NCI-H2081 (cell line): Measurements from ENCODE around the gene ACOT13.
"Not testable (repeated sequence)": the region's sequence is repeated elsewhere in the genome, so short reads cannot be mapped to it uniquely, and the experiment has no call there.

Experiments used
- DNase-seq, 2 experiments: peaks; one replicate each; lab custom pipeline; 2025; lab: John Stamatoyannopoulos, UW

Gene ACOT13

DNA sequence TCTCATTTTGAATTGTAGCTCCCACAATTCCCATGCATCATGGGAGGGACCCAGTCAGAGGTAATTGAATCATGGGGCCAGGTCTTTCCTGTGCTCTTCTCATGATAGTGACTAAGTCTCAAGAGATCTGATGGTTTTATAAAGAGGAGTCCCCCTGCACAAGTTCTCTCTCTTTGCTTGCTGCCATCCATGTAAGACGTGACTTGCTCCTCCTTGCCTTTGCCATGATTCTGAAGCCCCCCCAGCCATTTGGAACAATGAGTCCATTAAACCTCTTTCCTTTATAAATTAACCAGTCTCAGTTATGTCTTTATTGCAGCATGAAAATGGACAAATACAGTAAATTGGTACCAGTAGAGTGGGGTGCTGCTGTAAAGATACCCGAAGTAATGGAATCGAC, 63.8 kb downstream of the ACOT13 start:
- not testable (repeated sequence) for DNase-seq

DNA sequence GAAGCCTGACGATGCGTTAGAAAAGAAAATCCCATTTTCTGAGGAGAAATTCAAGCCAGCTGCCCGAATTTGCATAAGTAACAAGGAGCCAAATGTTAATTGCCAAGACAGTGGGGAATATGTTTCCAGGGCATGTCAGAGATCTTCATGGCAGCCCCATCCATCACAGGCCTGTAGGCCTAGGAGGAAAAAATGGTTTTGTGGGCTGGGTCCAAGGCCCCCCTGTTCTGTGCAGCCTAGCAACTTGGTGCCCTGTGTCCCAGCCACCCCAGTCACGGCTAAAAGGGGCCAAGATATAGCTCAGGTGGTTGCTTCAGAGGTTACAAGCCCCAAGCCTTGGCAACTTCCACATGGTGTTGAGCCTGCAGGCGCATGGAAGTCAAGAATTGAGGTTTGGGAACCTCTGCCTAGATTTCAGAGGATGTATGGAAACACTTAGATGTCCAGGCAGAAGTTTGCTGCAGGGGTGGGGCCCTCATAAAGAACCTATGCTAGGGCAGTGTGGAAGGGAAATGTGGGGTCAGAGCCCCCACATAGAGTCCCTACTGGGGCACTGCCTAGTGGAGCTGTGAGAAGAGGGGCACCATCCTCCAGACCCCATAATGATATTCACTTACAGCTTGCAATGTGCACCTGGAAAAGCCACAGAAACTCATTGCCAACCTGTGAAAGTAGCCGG, 64.7 kb downstream of the ACOT13 start:
- DNase-seq, result not testable (repeated sequence)

DNA sequence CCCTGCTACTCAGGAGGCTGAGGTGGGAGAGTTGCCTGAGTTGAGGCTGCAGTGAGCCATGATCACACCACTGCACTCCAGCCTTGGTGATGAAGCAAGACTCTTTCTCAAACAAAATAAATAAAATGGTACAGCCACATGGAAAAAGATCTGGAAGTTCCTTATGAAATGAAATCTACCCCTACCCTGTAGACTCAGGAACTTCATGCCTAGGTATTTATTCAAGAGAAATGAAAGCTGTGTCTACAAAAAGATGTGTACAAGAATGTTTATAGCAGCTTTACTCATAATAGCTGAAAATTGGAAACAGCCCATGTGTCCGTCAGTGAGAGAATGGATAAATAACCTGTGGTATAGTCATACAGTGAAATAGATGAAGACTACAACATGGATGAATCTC, 67.3 kb downstream of the ACOT13 start:
- DNase-seq, result no peak

DNA sequence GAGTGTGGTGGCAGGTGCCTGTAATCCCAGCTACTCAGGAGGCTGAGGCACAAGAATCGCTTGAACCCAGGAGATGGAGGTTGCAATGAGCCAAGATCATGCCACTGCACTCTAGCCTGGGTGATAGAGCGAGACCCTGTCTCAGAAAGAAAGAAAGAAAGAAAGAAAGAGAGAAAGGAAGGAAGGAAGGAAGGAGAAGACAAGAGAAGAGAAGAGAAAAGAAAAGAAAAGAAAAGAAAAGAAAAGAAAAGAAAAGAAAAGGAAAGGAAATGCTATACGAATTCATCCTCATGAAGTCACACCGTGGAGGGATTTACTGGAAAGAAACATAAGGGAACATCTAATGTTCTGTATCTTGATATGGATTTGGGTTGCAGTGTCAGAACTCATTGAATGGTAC, 67.8 kb downstream of the ACOT13 start:
- DNase-seq, result not testable (repeated sequence)

DNA sequence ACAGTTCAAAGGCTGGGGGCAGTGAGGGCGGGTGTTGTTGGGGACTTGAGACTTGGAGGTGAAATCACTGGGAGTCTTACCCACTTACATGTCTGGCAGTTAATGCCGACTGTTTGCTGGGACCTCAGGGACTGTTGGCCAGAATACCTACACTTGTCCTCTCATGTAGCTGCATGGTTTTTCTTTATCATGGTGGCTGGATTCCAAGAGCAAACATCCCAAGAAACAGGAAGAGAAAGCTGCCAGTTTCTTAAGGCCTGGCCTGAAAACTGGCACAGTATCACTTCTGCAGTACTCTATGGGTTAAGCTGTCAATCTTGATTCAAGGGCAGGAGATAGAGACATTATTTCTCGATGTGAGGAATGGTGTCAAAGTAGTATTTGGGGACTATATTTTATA, 71.9 kb downstream of the ACOT13 start:
- DNase-seq, result no peak

DNA sequence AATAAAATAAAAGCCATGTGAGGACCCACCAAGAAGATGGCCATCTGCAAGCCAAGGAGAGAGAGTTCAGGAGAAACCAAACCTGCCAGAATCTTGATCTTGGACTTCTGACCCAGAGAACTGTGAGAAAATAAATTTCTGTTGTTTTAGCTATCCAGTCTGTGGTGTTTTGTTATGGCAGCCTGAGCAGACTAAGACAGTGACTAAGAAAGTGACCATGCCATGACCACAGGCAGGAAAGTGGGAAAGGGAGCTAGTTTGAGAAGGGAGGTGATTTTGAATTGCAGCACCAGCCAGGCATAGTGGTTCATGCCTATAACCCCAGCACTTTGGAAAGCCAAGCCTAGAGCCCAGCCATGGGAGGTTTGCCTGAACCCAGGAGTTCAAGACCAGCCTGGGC, 74.0 kb downstream of the ACOT13 start:
- DNase-seq, result no peak

DNA sequence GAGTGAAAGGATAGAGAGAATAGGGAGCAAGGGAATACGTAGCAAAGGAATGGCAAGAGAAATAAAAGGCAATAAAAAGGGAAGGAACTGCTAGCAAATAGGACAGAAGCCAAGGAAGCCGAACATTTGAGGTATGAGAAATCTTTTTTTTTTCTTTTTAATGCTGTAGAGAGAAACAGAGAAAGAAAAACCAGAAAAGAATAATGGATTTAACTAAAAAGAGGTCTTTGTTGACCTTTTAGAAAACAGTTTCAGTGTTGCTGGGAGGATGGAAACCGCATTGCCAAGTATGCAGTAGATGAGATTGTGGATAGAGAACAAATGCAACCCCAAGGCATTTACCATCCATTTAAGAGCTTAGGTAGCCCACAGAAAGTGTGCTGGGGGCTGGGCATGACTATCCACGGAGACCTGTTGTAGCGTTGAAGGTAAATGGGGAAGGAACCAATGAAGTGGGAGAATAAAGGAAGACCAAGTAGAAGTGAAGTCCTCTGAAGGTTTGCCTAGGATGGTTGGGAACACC, 75.4 kb downstream of the ACOT13 start:
- DNase-seq, result no peak

DNA sequence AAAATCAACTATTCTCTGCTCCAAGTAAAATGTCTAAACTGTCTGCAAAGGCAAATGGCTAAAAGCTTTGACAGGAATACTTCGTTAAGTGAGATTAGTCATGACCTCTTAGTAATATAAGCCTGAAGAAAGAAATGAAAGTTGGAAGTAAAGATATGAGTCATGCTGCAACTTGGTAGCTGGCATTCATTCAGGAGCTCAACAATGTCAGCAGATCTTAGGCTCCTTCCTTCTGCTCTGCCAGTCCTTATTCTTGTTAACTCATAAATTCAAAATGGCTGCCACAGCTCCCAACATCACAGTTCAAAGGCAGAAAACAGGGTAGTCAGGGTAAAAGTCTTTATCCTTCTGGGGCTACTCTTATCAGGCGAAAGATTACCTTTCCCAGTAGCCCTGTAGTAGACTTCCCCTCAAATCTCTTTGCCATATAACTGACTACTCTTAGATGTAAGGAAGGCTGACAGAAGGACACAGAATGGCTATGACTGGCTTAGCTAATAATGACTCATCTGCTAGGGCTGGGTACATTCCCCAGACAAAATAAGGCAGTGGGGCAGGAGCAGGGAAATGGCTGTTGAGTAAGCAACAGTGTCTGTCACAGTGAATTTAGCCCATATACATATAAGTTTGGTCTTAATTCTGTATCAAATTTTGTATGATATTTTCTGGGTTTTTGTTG, 76.5 kb downstream of the ACOT13 start:
- no peak for DNase-seq

DNA sequence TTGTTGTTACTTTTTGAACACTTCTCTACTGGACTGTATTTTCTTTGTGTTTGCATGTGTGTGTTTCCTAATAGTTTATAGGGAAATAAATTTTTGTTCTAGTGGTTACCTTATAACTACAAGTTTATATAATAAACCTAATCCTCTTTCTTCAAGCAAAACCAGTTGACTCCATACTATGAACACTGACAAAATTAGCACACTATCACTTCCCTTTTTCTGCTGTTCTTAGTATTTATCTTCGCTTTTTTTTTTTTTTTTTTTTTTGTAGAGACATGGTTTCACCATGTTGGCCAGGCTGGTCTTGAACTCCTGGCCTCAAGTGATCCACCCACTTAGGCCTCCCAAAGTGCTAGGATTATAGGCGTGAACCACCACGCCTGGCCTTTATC, 77.1 kb downstream of the ACOT13 start:
- no peak for DNase-seq

DNA sequence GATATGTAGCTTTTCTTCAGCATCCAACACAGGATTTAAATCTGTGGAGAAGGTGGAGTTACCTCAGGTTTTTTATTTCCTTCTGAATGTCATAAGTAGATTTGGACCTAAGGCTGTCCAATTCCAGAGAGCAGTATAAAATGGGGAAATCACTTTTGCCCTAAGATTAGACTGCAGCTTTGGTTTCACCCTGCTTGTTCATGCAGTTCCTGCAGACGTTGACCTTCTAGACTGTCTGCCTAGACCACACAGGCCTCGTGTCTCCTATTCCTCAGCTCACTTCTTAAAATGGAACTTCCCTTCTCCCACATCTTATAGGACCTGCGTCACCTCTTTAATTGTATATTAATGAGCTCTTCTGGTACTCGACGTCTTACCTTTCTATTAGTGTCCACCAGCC, 78.0 kb downstream of the ACOT13 start:
- no peak for DNase-seq

DNA sequence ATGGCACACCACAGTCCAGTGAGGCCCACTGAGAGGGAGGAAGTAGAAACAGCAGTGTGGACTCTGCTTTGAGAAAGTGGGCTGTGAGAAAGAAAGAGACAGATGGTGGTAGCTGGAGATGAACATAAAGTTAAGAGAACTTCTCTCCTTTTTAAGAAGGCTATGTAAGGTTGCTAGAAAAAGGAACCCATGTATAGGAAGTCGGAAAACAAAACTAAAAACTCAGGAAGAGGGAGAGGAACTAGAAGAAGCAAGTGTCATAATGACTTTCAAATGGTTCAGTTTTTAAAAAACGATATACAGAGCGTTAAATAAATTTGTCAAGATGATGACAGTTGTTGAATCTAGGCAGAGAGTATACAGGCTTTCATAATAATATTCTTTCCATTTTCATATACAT, 82.4 kb downstream of the ACOT13 start:
- DNase-seq, result no peak

DNA sequence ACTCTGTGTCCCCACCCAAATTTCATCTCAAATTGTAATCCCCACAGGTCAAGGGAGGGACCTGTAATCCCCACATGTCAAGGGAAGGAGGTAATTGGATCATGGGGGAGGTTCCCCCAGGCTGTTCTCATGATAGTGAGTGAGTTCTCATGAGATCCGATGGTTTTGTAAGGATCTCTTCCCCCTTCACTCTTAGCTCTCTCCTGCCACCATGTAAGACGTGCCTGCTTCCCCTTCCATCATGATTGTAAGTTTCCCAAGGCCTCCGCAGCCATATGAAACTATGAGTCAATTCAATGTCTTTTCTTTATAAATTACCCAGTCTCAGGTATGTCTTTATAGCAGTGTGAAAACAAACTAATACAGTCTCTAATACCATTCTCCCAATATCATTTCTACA, 84.0 kb downstream of the ACOT13 start:
- not testable (repeated sequence) for DNase-seq

DNA sequence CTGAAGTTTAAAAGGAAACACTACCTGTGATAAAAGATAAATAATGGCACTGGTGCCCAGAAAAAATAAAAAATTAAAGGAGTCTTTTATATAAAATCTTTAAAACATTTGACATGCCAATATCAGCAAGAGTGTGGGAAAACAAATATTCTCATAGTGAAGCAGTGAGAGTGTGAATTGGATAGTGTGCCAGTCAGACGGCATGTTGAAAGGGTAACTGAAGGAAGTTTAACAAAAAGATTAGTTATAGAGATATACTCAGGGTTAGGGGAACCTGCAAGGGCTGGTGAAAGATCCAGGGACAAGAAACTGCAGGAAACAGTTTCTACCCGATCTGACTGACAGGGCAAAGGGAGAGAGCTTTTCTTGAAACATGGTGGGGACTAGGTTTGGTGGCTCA, 85.6 kb downstream of the ACOT13 start:
- DNase-seq, result no peak

DNA sequence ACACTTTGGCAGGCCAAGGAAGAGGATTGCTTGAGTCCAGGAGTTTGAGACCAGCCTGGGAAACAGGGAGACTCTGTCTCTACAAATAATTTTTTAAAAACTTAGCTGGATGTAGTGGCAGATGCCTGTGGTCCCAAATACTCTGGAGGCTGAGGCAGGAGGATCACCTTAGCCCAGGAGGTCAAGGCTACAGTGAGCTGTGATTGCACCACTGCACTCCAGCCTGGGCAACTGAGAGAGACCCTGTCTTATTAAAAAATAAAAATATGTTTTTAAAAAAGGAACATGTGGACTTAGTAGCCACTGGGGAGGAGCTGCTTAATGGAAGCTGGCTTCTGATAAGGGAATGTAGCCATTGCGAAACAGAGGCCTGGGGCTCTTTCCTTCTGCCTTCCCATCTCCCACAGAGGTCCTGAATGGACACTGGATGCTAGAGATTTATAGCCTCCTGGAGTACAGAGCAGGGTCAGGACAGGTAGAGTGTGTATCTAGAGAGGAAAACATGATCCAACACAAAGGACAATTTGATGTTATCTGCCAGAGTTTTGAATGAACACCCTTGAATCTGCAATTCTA, 86.1 kb downstream of the ACOT13 start:
- no peak for DNase-seq

DNA sequence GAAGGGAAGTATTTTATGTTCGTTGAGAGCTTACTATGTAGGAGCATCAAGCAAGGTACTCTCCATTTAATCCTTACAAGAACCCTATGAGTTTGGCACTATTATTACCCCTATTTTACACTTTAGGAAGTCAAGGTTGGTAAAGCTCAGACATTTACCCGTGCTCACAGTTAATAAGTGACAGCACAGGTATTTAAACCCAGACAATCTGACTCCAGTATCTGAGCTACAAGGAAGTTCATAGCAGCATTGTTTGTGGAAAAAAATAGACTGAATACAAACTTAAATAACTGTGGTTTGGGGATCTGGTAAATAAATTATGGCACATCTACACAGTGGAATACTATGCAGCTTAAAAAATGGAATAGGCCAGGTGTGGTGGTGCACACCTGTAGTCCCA, 86.7 kb downstream of the ACOT13 start:
- DNase-seq, result no peak

DNA sequence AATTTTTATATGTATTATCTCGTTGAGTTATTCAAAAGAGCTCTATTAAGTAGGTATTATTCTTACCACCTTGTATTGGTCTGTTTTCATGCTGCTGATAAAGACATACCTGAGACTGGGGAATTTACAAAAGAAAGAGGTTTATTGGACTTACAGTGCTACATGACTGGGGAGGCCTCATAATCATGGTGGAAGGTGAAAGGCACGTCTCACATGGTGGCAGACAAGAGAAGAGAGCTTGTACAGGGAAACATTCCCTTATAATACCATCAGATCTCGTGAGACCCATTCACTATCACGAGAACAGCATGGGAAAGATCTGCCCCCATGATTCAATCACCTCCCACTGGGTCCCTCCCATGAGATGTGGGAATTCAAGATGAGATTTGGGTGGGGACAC, 87.5 kb downstream of the ACOT13 start:
- DNase-seq, result not testable (repeated sequence)
